Type B pancreatic cell (in vitro differentiated cells): ENCODE data around the gene RAB3A. TPM values are rescaled to one million over a fixed set of nuclear protein-coding genes. Genes with fewer than 3 reads are reported as not detected.

Source experiments
- DNase-seq: peaks from one replicate; pipeline ENCODE4 v3.0.0; 2021; ENCODE audit warnings: mixed read lengths; ENCODE audit not compliant: unreplicated experiment; ENCODE audit errors: extremely low spot score
- H3K27ac Mint-ChIP-seq: 2 replicates; pipeline ENCODE4 v1.8.0; 2021; ENCODE audit warnings: mild to moderate bottlenecking, mixed read lengths
- H3K27me3 Mint-ChIP-seq: 2 replicates; pipeline ENCODE4 v1.8.0; 2021; ENCODE audit warnings: mixed read lengths
- H3K36me3 Mint-ChIP-seq: 2 replicates; pipeline ENCODE4 v1.8.0; 2021; ENCODE audit warnings: mixed read lengths
- H3K4me1 Mint-ChIP-seq: one replicate; pipeline ENCODE4 v1.8.0; 2021; ENCODE audit warnings: mixed read lengths; ENCODE audit not compliant: unreplicated experiment
- H3K4me3 Mint-ChIP-seq: 2 replicates; pipeline ENCODE4 v1.8.0; 2021; ENCODE audit warnings: mild to moderate bottlenecking, mixed read lengths
- H3K9me3 Mint-ChIP-seq: 2 replicates; pipeline ENCODE4 v1.8.0; 2021; ENCODE audit warnings: mixed read lengths
- total RNA-seq: library from RNA; stranded (reverse); gene quantifications from 2 replicates; pipeline ENCODE4 v1.2.1, GENCODE V29; 2021; ENCODE audit warnings: low replicate concordance
- TF ChIP-seq, protein P1 (sequence below): fragments of 200-600 bp; sonication (generic); conservative IDR thresholded peaks from 2 replicates; pipeline ENCODE4 v1.5.0; 2021; ENCODE audit warnings: antibody characterized with exemption, mild to moderate bottlenecking

Gene RAB3A
- total RNA-seq, 1 donor from 2014 or later = 8.7 TPM

DNA sequence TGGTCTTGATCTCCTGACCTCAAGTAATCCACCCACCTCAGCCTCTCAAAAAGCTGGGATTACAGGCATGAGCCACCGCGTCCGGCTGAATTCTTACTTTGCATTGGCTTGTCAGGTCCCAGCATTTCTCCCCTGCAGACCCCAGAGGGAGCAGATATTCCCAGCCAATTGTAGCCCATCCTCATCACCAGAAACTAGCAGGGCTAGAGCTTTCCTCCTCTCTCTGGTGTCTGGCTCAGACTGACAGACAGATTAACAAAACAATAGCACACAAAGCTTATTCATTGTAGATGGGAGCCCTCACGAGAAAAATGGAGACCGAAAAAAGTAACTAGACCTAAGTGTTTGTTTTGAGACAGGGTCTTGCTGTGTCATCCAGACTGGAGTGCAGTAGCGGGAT is 18.3 kb downstream of the RAB3A start:
- Mint-ChIP-seq H3K4me1 (no peaks in the 10 kb centered on the region), H3K4me3 (no peak overlapping the region), H3K36me3 (no peaks in the 10 kb centered on the region), H3K27ac (no peak overlapping the region), H3K27me3 (peaks cover 7% of the 10 kb centered on the region), H3K9me3 (no peaks in the 10 kb centered on the region)
- no peak for DNase-seq
- TF ChIP-seq, protein P1, sequence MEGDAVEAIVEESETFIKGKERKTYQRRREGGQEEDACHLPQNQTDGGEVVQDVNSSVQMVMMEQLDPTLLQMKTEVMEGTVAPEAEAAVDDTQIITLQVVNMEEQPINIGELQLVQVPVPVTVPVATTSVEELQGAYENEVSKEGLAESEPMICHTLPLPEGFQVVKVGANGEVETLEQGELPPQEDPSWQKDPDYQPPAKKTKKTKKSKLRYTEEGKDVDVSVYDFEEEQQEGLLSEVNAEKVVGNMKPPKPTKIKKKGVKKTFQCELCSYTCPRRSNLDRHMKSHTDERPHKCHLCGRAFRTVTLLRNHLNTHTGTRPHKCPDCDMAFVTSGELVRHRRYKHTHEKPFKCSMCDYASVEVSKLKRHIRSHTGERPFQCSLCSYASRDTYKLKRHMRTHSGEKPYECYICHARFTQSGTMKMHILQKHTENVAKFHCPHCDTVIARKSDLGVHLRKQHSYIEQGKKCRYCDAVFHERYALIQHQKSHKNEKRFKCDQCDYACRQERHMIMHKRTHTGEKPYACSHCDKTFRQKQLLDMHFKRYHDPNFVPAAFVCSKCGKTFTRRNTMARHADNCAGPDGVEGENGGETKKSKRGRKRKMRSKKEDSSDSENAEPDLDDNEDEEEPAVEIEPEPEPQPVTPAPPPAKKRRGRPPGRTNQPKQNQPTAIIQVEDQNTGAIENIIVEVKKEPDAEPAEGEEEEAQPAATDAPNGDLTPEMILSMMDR = no peak

DNA sequence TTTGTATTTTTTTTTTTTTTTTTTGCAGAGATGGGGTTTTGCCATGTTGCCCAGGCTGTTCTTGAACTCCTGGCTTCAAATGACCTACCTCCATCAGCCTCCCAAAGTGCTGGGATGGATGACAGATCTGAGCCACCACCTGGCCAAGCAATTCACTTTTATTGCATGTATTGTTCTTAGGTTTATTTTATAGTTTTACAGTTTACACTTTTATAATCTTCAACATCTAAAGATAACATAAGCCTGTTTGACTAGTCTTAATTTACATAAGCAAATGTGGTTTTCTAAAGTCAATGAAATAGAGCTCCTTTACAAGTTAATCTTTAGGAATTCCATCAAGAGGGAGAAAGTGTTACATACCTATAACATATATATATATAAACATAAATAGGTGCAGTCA is 20.3 kb downstream of the RAB3A start:
- H3K36me3 Mint-ChIP-seq = no peaks in the 10 kb centered on the region
- no peaks in the 10 kb centered on the region for H3K4me1 Mint-ChIP-seq
- H3K27me3 Mint-ChIP-seq = peaks cover 11% of the 10 kb centered on the region
- DNase-seq = no peak
- H3K4me3 Mint-ChIP-seq = no peak overlapping the region
- no peaks in the 10 kb centered on the region for H3K9me3 Mint-ChIP-seq
- no peak overlapping the region for H3K27ac Mint-ChIP-seq
- TF ChIP-seq, protein P1 = no peak

DNA sequence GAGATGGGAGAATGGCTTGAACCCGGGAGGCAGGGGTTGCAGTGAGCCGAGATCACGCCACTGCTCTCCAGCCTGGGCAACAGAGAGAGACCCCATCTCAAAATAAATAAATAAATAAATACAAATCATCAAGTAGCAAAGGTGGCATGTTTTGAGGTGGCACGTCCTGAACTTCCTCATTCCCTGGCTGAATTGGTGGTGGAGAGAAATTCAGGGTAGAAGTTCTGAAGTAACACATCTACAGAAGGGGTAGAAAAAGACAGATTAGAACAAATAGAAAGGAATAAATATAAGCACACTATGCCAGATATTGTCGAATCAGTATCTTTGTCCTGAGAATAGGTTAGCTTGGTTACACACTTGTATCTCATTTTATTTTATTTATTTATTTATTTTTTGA is 23.9 kb downstream of the RAB3A start:
- H3K27me3 Mint-ChIP-seq = peaks cover 24% of the 10 kb centered on the region
- TF ChIP-seq, protein P1 = no peak
- H3K27ac Mint-ChIP-seq = no peak overlapping the region
- H3K4me3 Mint-ChIP-seq = no peak overlapping the region
- H3K9me3 Mint-ChIP-seq = no peaks in the 10 kb centered on the region
- DNase-seq = no peak
- no peaks in the 10 kb centered on the region for H3K36me3 Mint-ChIP-seq
- no peaks in the 10 kb centered on the region for H3K4me1 Mint-ChIP-seq

DNA sequence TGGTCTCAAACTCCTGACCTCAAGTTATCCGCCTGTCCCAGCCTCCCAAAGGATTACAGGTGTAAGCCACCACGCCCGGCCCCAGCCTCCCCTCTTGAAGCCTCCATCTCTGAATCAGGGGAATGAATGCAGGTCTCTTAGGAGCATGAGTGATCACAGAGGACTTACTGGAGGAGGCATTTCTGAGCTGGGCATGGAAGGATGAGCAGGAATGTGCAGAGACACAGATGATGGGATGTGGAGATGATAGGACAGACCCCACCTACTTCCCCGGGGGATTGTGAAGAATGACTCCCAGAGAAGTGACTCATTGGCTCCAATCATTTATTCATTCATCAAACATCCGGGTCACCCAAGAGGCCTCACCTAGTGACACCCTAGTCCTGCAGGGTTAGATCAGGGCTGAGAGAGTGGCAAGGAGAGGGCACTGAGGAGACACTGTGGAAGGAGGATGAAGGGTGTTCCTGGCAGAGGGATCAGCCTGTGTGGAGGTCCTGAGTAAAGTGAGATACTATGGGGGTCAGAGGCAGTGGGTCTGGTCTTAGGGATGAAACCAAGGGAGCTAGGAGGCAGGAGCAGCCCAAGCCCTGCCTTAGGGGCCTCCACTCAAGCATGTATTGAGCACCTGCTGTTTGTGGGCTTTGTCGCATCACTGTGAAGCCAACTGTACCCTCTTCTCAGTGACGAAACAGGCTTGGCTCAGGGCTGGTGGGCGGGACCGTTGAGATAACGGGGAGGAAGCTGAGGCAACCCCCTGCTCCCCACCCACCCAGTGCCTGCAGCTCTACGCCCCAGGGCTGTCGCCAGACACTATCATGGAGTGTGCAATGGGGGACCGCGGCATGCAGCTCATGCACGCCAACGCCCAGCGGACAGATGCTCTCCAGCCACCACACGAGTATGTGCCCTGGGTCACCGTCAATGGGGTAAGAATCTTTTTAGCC is 27.2 kb downstream of the RAB3A start:
- Mint-ChIP-seq H3K36me3 (peaks cover 2% of the 10 kb centered on the region), H3K4me3 (no peak overlapping the region), H3K9me3 (no peaks in the 10 kb centered on the region), H3K27ac (no peak overlapping the region), H3K4me1 (peaks cover 4% of the 10 kb centered on the region), H3K27me3 (peaks cover 34% of the 10 kb centered on the region)
- DNase-seq = no peak
- TF ChIP-seq, protein P1 = no peak

DNA sequence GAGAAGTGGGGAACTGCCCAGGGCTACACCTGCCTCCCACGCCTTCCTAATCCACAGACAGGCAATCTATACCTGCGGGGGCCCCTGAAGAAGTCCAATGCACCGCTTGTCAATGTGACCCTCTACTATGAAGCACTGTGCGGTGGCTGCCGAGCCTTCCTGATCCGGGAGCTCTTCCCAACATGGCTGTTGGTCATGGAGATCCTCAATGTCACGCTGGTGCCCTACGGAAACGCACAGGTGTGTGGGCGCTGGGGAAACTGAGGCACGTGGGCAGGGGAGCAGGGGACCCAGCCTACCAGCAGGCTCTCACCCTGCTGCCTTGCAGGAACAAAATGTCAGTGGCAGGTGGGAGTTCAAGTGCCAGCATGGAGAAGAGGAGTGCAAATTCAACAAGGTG is 28.9 kb downstream of the RAB3A start:
- Mint-ChIP-seq H3K27me3 (peaks cover 33% of the 10 kb centered on the region), H3K36me3 (peaks cover 3% of the 10 kb centered on the region), H3K27ac (no peak overlapping the region), H3K4me1 (peaks cover 4% of the 10 kb centered on the region), H3K4me3 (no peak overlapping the region), H3K9me3 (no peaks in the 10 kb centered on the region)
- no peak for DNase-seq
- TF ChIP-seq, protein P1 = no peak
